SW 1271 (cell line): Measurements from ENCODE around the gene LDLRAD4.

Experiments used
- DNase-seq, 2 experiments: peaks; one replicate each; lab custom pipeline; 2025; lab: John Stamatoyannopoulos, UW

The LDLRAD4 gene

GRCh38 chr18:13309031-13309747 is 90.6 kb downstream of the LDLRAD4 start:
- DNase-seq = no peak

- no peak for DNase-seq
These were observed 91.4 kb downstream of the LDLRAD4 start for GRCh38 chr18:13309748-13310670.

- no peak for DNase-seq
These were observed 92.6 kb downstream of the LDLRAD4 start for GRCh38 chr18:13311193-13311592.

- no peak for DNase-seq
These were observed 94.0 kb downstream of the LDLRAD4 start for GRCh38 chr18:13312515-13312914.

GRCh38 chr18:13313006-13313686 is 94.6 kb downstream of the LDLRAD4 start:
- DNase-seq = no peak

GRCh38 chr18:13315000-13315399 is 96.4 kb downstream of the LDLRAD4 start:
- no peak for DNase-seq

- no peak for DNase-seq
These were observed 97.5 kb downstream of the LDLRAD4 start for GRCh38 chr18:13316063-13316462.

GRCh38 chr18:13317801-13318200 is 99.2 kb downstream of the LDLRAD4 start:
- DNase-seq = no peak

GRCh38 chr18:13318731-13319501 is 100.4 kb downstream of the LDLRAD4 start:
- DNase-seq = no peak

GRCh38 chr18:13319629-13320028 is 101.1 kb downstream of the LDLRAD4 start:
- no peak for DNase-seq

GRCh38 chr18:13320096-13320495 is 101.5 kb downstream of the LDLRAD4 start:
- DNase-seq = no peak

- DNase-seq = no peak
These were observed 102.4 kb downstream of the LDLRAD4 start for GRCh38 chr18:13320891-13321425.

- DNase-seq = no peak
These were observed 103.4 kb downstream of the LDLRAD4 start for GRCh38 chr18:13321923-13322322.

- no peak for DNase-seq
These were observed 104.6 kb downstream of the LDLRAD4 start for GRCh38 chr18:13323186-13323585.

- DNase-seq = no peak
These were observed 106.3 kb downstream of the LDLRAD4 start for GRCh38 chr18:13324880-13325279.

- no peak for DNase-seq
These were observed 109.7 kb downstream of the LDLRAD4 start for GRCh38 chr18:13328213-13328612.

GRCh38 chr18:13330996-13331395 is 112.4 kb downstream of the LDLRAD4 start:
- DNase-seq = no peak

GRCh38 chr18:13331846-13332245 is 113.3 kb downstream of the LDLRAD4 start:
- DNase-seq = no peak

- no peak for DNase-seq
These were observed 114.3 kb downstream of the LDLRAD4 start for GRCh38 chr18:13332874-13333273.

- no peak for DNase-seq
These were observed 117.3 kb downstream of the LDLRAD4 start for GRCh38 chr18:13335903-13336302.

- no peak for DNase-seq
These were observed 118.3 kb downstream of the LDLRAD4 start for GRCh38 chr18:13336841-13337240.

GRCh38 chr18:13337369-13337768 is 118.8 kb downstream of the LDLRAD4 start:
- DNase-seq = no peak
